CD4-positive, alpha-beta T cell treated with Interleukin-2 at 100 ng/mL for 4 hours (primary cell): ENCODE results near the gene KCNRG.
"Not testable (repeated sequence)": the region's sequence is repeated elsewhere in the genome, so short reads cannot be mapped to it uniquely, and the experiment has no call there.

Source experiments
- DNase-seq: peaks from one replicate; pipeline ENCODE4 v3.0.0-alpha.2; 2020; ENCODE audit warnings: low spot score

Gene KCNRG

GRCh38 chr13:50015258-50015657 is at the start of gene KCNRG:
Gene KCNRG, plus strand, starts transcription at chr13:50015444. Its CDS starts 50 bp downstream, at chr13:50015494.
- no peak for DNase-seq

- no peak for DNase-seq
Measured at GRCh38 chr13:49967456-49967855, 47.8 kb upstream of the KCNRG start.

GRCh38 chr13:49972709-49973108 is 42.5 kb upstream of the KCNRG start:
- DNase-seq = no peak

DNA sequence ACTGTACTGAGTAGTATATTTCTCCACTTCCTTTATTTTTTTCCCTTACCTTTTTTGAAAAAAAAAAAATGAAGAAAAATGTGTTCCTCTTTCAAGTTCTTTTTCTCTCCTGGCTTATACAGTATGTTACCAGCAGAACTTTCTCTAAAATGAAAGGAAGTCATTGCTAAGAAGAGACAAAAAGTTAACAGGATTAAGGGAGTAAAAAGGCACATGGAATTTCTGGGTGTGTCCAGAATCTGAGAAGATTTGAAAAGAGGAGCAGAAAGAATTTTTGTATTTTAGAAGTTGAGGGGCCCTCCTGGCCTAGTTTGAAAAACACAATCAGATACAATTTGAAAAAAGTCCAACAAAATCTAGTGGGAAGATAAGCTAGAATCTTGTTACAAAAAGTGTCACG is 39.4 kb upstream of the KCNRG start:
- DNase-seq = no peak

GRCh38 chr13:49976314-49977258 is 38.7 kb upstream of the KCNRG start:
- peak; percentile 80 for DNase-seq

- no peak for DNase-seq
Measured at GRCh38 chr13:49977992-49978391, 37.3 kb upstream of the KCNRG start.

- DNase-seq = no peak
Measured at GRCh38 chr13:49980266-49980665, 35.0 kb upstream of the KCNRG start.

- DNase-seq = no peak
Measured at GRCh38 chr13:49985129-49985528, 30.1 kb upstream of the KCNRG start.

- no peak for DNase-seq
Measured at GRCh38 chr13:49986471-49986870, 28.8 kb upstream of the KCNRG start.

DNA sequence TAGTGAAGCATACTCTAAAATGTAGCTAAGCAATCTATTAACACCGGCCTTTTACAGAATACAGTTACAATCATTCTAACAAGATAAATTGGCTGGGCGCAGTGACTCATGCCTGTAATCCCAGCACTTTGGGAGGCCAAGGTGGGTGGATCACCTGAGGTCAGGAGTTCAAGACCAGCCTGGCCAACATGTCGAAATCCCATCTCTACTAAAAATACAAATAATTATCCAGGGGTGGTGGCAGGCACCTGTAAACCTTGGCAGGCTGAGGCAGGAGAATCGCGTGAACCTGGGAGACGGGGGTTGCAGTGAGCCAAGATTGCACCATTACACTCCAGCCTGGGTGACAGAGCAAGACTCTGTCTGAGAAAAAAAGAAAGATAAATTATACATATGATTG is 24.6 kb upstream of the KCNRG start:
- DNase-seq = not testable (repeated sequence)

DNA sequence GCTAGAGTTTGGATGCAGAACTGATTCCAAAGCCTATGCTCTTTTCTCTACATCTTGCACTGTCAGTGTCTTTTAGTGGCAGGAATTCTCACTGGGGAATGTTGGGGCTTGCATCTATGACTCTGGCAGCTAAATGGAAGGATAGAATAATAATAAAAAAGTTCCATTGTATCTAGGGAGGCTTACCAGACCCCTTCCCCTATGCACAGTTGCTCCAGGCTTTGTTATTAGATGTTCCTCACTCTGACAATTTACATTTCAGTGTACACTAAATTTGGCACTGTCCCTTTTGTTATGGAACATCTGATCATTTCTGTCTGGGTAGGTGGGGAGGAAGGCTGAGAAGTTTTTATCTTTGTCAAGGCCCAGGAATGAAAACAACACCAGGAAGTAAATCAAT is 22.1 kb upstream of the KCNRG start:
- no peak for DNase-seq

- no peak for DNase-seq
Measured at GRCh38 chr13:49993666-49994065, 21.6 kb upstream of the KCNRG start.

DNA sequence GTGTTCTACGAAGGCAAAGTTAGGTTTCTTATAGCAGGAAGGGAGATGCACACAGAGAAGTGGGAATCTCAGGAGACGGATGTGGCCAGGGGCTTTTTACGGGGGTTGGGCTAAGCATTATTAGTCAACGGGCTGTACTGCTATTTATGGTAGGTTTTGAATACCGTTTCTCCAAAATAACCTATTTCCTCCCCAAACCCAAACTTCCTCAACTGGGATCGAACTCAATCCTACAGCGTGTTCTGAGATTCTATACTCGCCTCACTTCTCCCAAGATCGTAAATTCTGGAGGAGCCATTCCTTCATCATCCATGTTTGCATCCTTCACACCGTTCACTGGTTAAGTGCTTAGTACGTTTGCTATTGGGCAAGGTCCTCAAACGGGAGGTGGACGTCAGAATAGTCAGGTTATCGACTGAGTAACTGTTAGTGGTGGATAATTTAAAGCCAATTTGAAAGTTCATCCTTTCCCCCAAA is 19.6 kb upstream of the KCNRG start:
- peak; percentile 11 for DNase-seq

GRCh38 chr13:49996161-49996915 is 18.9 kb upstream of the KCNRG start:
- peak; percentile 84 for DNase-seq

DNA sequence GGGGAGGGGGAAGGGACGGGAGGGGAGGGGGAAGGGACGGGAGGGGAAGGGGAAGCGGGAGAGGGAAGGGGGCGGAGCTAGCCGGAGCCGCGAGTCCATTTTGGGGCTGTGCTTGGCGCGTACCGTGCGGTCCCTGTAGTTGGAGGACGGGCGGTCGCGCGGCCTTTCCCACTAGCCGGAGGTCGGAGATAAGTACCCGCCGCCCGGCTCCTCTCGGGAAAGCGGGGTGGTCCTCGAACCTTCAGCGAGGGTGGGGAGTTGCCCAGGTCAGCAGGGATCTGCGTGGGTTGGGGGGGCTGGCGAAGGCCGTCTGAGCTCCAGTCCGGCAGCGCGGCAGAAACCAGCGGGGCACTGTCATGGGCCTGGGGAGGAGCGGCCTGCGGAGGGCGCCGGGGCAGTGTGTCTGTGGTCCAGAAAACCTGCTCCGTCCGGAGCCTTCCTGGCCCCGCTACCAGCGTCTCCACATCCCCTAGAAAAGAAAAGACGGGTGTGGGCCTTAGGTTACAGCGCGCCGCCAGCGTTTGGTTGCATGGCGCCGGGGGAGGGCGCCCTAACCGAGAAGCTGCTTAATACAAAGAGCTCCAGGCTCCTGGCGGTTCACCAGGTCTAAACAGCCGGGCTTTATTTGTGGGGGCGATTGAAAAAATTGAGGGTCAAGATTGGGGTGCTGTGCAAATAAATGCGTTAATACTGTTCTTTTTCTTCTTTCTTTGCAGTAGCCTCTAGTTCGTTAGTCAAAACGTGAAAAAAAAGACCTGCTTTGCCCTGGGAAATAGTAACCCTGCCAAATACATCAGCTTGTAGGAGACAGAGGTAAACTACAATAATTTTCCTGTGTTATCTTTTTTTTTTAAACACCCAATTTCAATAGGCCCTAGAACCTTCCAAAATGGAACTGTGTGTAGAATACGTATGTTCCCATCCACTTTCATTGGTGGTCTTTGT is 18.0 kb upstream of the KCNRG start, which contains the start of gene TRIM13:
TSS of gene TRIM13 (plus strand) at position 92 of the 945 bp plus-strand sequence. CDS start 14,899 bp downstream, outside the sequence.
- DNase-seq = peak; percentile 86

DNA sequence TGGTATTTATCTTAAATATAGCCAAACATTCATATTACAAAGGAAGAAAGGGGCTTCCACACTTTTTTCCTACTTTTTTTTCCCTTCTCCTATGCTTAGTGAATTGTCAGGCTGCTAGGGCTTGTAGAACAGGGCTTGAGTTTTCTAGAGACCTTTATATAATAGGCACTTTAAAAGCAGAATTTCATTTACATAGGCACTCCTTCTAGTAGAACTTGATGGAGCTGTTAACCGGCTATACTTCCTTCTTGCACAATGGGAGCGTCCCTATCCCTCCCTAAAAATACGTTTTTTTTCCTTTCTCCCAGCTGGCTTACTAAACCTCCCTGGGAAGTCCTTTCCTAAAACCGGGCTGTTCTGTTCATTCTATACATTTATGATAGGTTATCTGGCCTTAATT is 17.3 kb upstream of the KCNRG start:
- DNase-seq = no peak

DNA sequence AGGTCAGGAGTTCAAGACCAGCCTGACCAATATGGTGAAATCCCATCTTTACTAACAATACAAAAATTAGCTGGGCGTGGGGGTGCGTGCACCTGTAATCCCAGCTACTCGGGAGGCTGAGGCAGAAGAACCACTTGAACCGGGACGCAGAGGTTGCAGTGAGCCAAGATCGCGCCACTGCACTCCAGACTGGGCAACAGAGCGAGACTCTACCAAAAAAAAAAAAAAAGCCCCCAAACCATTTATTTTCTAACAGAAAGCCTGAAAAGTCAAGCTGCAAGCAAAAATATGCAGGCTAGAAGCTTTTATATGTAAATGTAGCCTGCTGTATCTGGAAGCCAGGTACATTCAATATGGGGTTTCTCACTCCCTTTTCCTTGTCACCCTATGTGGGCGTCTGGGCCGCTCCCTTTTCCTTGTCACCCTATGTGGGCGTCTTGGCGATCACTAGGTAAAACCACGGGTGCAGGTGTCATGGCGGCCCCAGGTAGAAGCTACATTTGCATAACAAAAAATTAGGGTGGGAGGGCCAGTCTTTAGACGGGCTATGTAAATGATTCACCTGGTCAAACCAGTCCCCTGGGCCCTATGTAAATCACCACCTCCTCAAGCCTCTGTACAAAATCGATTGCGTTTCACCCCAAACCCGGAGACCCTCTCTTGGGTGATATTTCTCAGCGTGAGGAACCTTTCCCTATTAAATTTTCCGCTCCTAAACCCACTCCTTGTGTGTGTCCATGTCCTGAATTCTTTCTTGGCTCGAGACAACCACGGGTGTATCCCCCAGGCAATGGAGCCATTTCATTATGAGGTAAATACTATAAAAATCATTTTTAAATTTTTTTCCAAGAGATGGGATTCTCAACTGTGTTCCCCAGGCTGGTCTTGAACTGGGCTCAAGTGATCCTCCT is 16.3 kb upstream of the KCNRG start:
- no peak for DNase-seq

GRCh38 chr13:50001287-50001686 is 14.0 kb upstream of the KCNRG start:
- no peak for DNase-seq

- no peak for DNase-seq
Measured at GRCh38 chr13:50006426-50007135, 8.7 kb upstream of the KCNRG start.

DNA sequence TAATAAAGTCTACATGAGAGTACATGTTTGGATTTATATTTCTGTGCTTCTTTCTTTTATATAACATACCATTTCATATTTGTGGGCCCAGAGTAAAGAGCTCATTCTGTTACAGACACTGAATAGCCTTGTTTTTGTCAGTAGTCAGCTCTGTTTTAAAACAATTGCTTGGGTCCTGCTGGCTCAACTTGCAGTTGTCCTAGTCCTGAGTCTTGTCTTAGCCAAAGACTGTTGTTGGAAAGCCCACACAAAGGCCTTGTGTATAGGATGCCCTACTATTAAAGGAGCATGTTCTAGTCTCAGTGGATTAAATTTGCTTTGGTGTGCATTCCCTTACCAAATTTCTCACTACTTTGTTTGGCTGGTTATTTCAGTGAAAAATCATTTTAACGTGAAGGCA is 3.8 kb upstream of the KCNRG start:
- no peak for DNase-seq
